PC-9 (cell line): Measurements from ENCODE around the gene TTC29.

Experiments used
- CTCF ChIP-seq: fragments of 200-600 bp; sonication (generic); conservative IDR thresholded peaks from 2 replicates; pipeline ENCODE4 v1.6.1; 2017; ENCODE audit warnings: mixed run types, antibody characterized with exemption, mild to moderate bottlenecking, moderate library complexity
- EZH2 ChIP-seq: fragments of 200-600 bp; sonication (generic); IDR thresholded peaks from 2 replicates; pipeline ENCODE4 v1.8.0; 2017; ENCODE audit warnings: antibody characterized with exemption, low read depth

- no peak for TF ChIP-seq CTCF
- TF ChIP-seq EZH2 = no peak
Observed at GRCh38 chr4:146975527-146975926, 29.9 kb upstream of the TTC29 start.
